ENCODE results near the gene OR4C12. TPM values are rescaled to one million over a fixed set of nuclear protein-coding genes. Genes with fewer than 3 reads are reported as not detected.
"Not testable (repeated sequence)": the region's sequence is repeated elsewhere in the genome, so short reads cannot be mapped to it uniquely, and the experiment has no call there.

Gene OR4C12
- total RNA-seq = not detected
- polyA plus RNA-seq = not detected

GRCh38 chr11:49982435-49982834 lies at the start of gene OR4C12:
Gene OR4C12, minus strand, starts transcription at chr11:49982535. Its CDS starts 34 bp downstream, at chr11:49982501.
- H3K27ac ChIP-seq; H3K4me1 ChIP-seq; H3K27me3 ChIP-seq; intact Hi-C loops (cut with DNase I); H3K36me3 ChIP-seq; H3K9me3 ChIP-seq; DNase-seq; H3K4me3 ChIP-seq: not testable (repeated sequence)
- WGBS, 2 donors = 40 to 43% methylated on average over 1 of the region's 1 CpG

GRCh38 chr11:50030193-50030592 lies 47.9 kb upstream of the OR4C12 start:
- no peak overlapping the region for H3K4me3 ChIP-seq
- H3K4me1 ChIP-seq = no peaks in the 10 kb centered on the region
- H3K27me3 ChIP-seq = no peaks in the 10 kb centered on the region
- no peak for TF ChIP-seq EP300 (IDR thresholded peaks at IDR 0.05)
- no peak for TF ChIP-seq POLR2AphosphoS5 (IDR thresholded peaks at IDR 0.05)
- TF ChIP-seq POLR2A (IDR thresholded peaks at IDR 0.05) = no peak
- no peak for TF ChIP-seq CTCF (IDR thresholded peaks at IDR 0.05)
- H3K36me3 ChIP-seq = no peaks in the 10 kb centered on the region
- 58 to 63% methylated on average over 1 of the region's 1 CpG for WGBS, 2 donors
- no peak for DNase-seq
- peaks cover 0 to 4% (median 0%) of the 10 kb centered on the region in 4 donors for H3K9me3 ChIP-seq
- intact Hi-C loops (cut with DNase I) = no loop called here
- H3K27ac ChIP-seq = no peak overlapping the region

GRCh38 chr11:49995565-49995964 lies 13.2 kb upstream of the OR4C12 start:
- no peak overlapping the region for H3K4me3 ChIP-seq
- DNase-seq = no peak
- no peaks in the 10 kb centered on the region for H3K9me3 ChIP-seq
- no peak for TF ChIP-seq EP300 (IDR thresholded peaks at IDR 0.05)
- TF ChIP-seq CTCF (IDR thresholded peaks at IDR 0.05) = peak in 2 of 4 experiments; percentile 15 to 27
- intact Hi-C loops (cut with DNase I) = no loop called here
- H3K27me3 ChIP-seq = no peaks in the 10 kb centered on the region
- no peaks in the 10 kb centered on the region for H3K36me3 ChIP-seq
- no peak overlapping the region for H3K27ac ChIP-seq
- 38 to 48% methylated on average over 6 of the region's 6 CpGs for WGBS, 2 donors
- no peaks in the 10 kb centered on the region for H3K4me1 ChIP-seq

GRCh38 chr11:49973439-49973838 lies 8.9 kb downstream of the OR4C12 start:
- H3K36me3 ChIP-seq; DNase-seq; intact Hi-C loops (cut with DNase I); H3K27ac ChIP-seq; H3K27me3 ChIP-seq; H3K4me3 ChIP-seq; H3K4me1 ChIP-seq; H3K9me3 ChIP-seq: not testable (repeated sequence)
- WGBS, 2 donors = 90 to 92% methylated on average over 4 of the region's 4 CpGs

- TF ChIP-seq POLR2A (IDR thresholded peaks at IDR 0.05) (no peak), EP300 (IDR thresholded peaks at IDR 0.05) (no peak)
- WGBS, 2 donors = 87 to 88% methylated on average over 1 of the region's 1 CpG
- intact Hi-C loops (cut with DNase I) = no loop called here
Measured at GRCh38 chr11:49952091-49952490, 30.2 kb downstream of the OR4C12 start, which contains the start of gene OR4C13. Gene OR4C13, plus strand, starts transcription at chr11:49952391. Its CDS starts 32 bp downstream, at chr11:49952423.

GRCh38 chr11:49948701-49949100 lies 33.6 kb downstream of the OR4C12 start:
- H3K4me1 ChIP-seq; H3K36me3 ChIP-seq; H3K4me3 ChIP-seq; H3K9me3 ChIP-seq; DNase-seq; H3K27ac ChIP-seq; H3K27me3 ChIP-seq; intact Hi-C loops (cut with DNase I): not testable (repeated sequence)
- WGBS, 2 donors = 58 to 88% methylated on average over 1 of the region's 1 CpG

More at GRCh38 chr11:49952091-49952490, 30.2 kb downstream of the OR4C12 start, which contains the start of gene OR4C13:
- Histone ChIP-seq H3K27me3 (no peaks in the 10 kb centered on the region), H3K4me3 (no peak within 1 kb of the TSS), H3K36me3 (no peaks in the 10 kb centered on the region), H3K27ac (no peak within 1 kb of the TSS), H3K4me1 (no peaks in the 10 kb centered on the region), H3K9me3 (peaks cover 0 to 3% (median 0%) of the 10 kb centered on the region in 4 donors)
- no peak for DNase-seq

Other genes starting within 250 kb of the OR4C12 start
- gene OR4C13, start 30.1 kb downstream of the OR4C12 start, total RNA-seq = not detected
- gene OR4C13, start 30.1 kb downstream of the OR4C12 start, polyA plus RNA-seq = not detected
- not detected for gene OR4C45, start 50.3 kb upstream of the OR4C12 start, total RNA-seq
- gene OR4C45, start 50.3 kb upstream of the OR4C12 start, polyA plus RNA-seq = not detected